ENCODE measurements around the gene FPR2. TPM values are rescaled to one million over a fixed set of nuclear protein-coding genes. Genes with fewer than 3 reads are reported as not detected.

FPR2 gene
- polyA plus RNA-seq, 3 donors = 36.2 to 108 (median 70.3) TPM

GRCh38 chr19:51802775-51803174 lies 41.8 kb downstream of the FPR2 start:
- Mint-ChIP-seq H3K27ac (no peak overlapping the region), H3K9me3 (peaks cover 0 to 11% (median 2%) of the 10 kb centered on the region in 7 donors), H3K4me3 (no peak overlapping the region), H3K36me3 (peaks cover 3 to 14% of the 10 kb centered on the region in 2 donors), H3K27me3 (ENCODE audit: low read depth in 3 of 3) (peaks cover 2% of the 10 kb centered on the region in 3 donors), H3K4me1 (peaks cover 79% of the 10 kb centered on the region)
- H4K20me1 ChIP-seq (ENCODE audit: insufficient read depth, low read length) = no peaks in the 10 kb centered on the region
- TF ChIP-seq CTCF (IDR thresholded peaks at IDR 0.05) = no peak
- no peak overlapping the region for H3K4me3 ChIP-seq (replicated peaks in 1 of 3; ENCODE audit: low read depth in 2 of 3, low read length in 3 of 3)
- no peaks in the 10 kb centered on the region for H3K79me2 ChIP-seq (ENCODE audit: insufficient read depth, low read length)
- no CpG with 5 or more reads among the region's 2 CpGs for WGBS (ENCODE audit: insufficient coverage)
- no peaks in the 10 kb centered on the region for H3K27me3 ChIP-seq (ENCODE audit: control insufficient read depth in 2 of 2, insufficient read depth in 2 of 2, low read length in 2 of 2)
- H3K9ac ChIP-seq (ENCODE audit: insufficient read depth, low read length, poor library complexity, severe bottlenecking) = no peak overlapping the region
- H3K9me3 ChIP-seq (replicated peaks in 1 of 2; ENCODE audit: control insufficient read depth in 1 of 2, insufficient read depth in 1 of 2, low read length in 2 of 2) = no peaks in the 10 kb centered on the region
- DNase-seq = no peak
- peaks cover 76 to 81% of the 10 kb centered on the region in 2 donors for H3K4me1 ChIP-seq (ENCODE audit: control insufficient read depth in 1 of 2, insufficient read depth in 2 of 2, low read length in 2 of 2)
- peak overlapping the region in 1 of 2 donors; percentile 96 for H3K27ac ChIP-seq (ENCODE audit: low read depth in 1 of 2, low read length in 2 of 2)
- H2AFZ ChIP-seq (ENCODE audit: insufficient read depth, low read depth, low read length, poor library complexity, severe bottlenecking) = no peak overlapping the region
- intact Hi-C loops (cut with micrococcal nuclease) = no loop called here
- no peak overlapping the region for H3K4me2 ChIP-seq (replicated peaks; ENCODE audit: extremely low read depth, low read length, poor library complexity, severe bottlenecking)
- no peaks in the 10 kb centered on the region for H3K36me3 ChIP-seq (replicated peaks in 1 of 2; ENCODE audit: control insufficient read depth in 1 of 2, insufficient read depth in 2 of 2, low read length in 2 of 2)

GRCh38 chr19:51803519-51803918 lies 42.5 kb downstream of the FPR2 start:
- Histone ChIP-seq H3K4me1 (ENCODE audit: control insufficient read depth in 1 of 2, insufficient read depth in 2 of 2, low read length in 2 of 2) (peaks cover 76 to 81% of the 10 kb centered on the region in 2 donors), H3K4me3 (replicated peaks in 1 of 3; ENCODE audit: low read depth in 2 of 3, low read length in 3 of 3) (peak overlapping the region in 2 of 3 experiments; percentile 5 to 53), H3K9me3 (replicated peaks in 1 of 2; ENCODE audit: control insufficient read depth in 1 of 2, insufficient read depth in 1 of 2, low read length in 2 of 2) (no peaks in the 10 kb centered on the region), H2AFZ (ENCODE audit: insufficient read depth, low read depth, low read length, poor library complexity, severe bottlenecking) (no peak overlapping the region), H3K27me3 (ENCODE audit: control insufficient read depth in 2 of 2, insufficient read depth in 2 of 2, low read length in 2 of 2) (no peaks in the 10 kb centered on the region), H3K9ac (ENCODE audit: insufficient read depth, low read length, poor library complexity, severe bottlenecking) (peak overlapping the region; percentile 65), H4K20me1 (ENCODE audit: insufficient read depth, low read length) (no peaks in the 10 kb centered on the region), H3K4me2 (replicated peaks; ENCODE audit: extremely low read depth, low read length, poor library complexity, severe bottlenecking) (peak overlapping the region; percentile 64), H3K36me3 (replicated peaks in 1 of 2; ENCODE audit: control insufficient read depth in 1 of 2, insufficient read depth in 2 of 2, low read length in 2 of 2) (no peaks in the 10 kb centered on the region), H3K27ac (ENCODE audit: low read depth in 1 of 2, low read length in 2 of 2) (peak overlapping the region; percentile 50 to 96), H3K79me2 (ENCODE audit: insufficient read depth, low read length) (no peaks in the 10 kb centered on the region)
- peaks cover 0 to 2% (median 0%) of the 10 kb centered on the region in 3 donors for H3K27me3 Mint-ChIP-seq (ENCODE audit: low read depth in 3 of 3)
- H3K27ac Mint-ChIP-seq = peak overlapping the region; percentile 80 to 95 (median 91)
- TF ChIP-seq CTCF (IDR thresholded peaks at IDR 0.05) = no peak
- WGBS (ENCODE audit: insufficient coverage) = 7% methylated on average over 2 of the region's 4 CpGs
- peak; percentile 35 to 62 (median 52) for DNase-seq
- H3K9me3 Mint-ChIP-seq = peaks cover 0 to 11% (median 2%) of the 10 kb centered on the region in 7 donors
- H3K4me1 Mint-ChIP-seq = peaks cover 80% of the 10 kb centered on the region
- intact Hi-C loops (cut with micrococcal nuclease) = no loop called here
- H3K4me3 Mint-ChIP-seq = peak overlapping the region in 1 of 2 donors; percentile 7
- peaks cover 3 to 14% of the 10 kb centered on the region in 2 donors for H3K36me3 Mint-ChIP-seq

All from CD14-positive monocyte (primary cell).